Measurements from ENCODE around the gene ZNF544. TPM values are rescaled to one million over a fixed set of nuclear protein-coding genes. Genes with fewer than 3 reads are reported as not detected.

ZNF544 gene
- total RNA-seq, 1 experiment from 2014 or later: 50.5 TPM

DNA sequence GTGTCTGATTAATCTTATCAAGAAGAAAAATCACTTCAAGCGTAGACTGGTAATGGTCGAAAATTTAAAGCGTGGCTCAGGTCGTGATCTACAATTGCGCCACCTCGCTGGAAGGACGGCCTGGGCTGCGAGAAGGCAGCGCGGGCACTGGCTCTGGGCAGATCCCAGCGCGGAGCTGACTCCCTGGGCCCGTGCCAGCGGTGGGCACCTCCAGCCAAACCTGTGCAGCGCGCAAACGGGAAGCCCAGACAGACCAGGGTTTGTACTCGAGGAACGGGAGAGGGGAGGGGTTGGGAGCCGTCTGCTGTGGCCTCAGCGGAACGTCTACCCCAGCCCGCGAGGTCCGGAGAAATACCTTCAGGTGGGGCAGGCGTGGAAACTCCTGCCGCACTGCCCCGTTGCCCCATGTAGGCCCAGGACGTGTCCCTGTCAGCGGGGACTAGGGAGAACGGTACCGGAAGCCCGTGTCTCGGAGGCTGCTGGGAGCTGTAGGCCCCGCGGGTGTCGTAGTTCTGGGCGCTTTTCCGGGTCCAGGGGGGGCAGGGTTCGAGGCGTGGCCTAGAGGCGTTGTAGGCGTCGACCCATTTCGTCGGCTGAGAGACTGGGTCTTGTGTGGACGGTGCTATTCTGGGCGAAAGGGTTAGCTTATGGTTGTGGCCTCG, 24.8 kb upstream of the ZNF544 start:
- H3K27ac ChIP-seq (ENCODE audit: low read depth, low read length, poor library complexity, severe bottlenecking): no peak overlapping the region
- no peak overlapping the region for H3K4me3 ChIP-seq (ENCODE audit: low read depth, low read length, poor library complexity, severe bottlenecking)
- ChIA-PET POLR2A (ENCODE audit: low non-redundant PET) (no interaction called here), CTCF (no interaction called here)
- no peaks in the 10 kb centered on the region for H3K4me1 ChIP-seq (ENCODE audit: insufficient read depth, low read length, poor library complexity, severe bottlenecking)
- intact Hi-C loops (cut with micrococcal nuclease; ENCODE audit: unreplicated experiment): no loop called here
- H3K9me3 ChIP-seq (ENCODE audit: low read depth, low read length, poor library complexity, severe bottlenecking): peaks cover 76% of the 10 kb centered on the region
- TF ChIP-seq, protein P1, sequence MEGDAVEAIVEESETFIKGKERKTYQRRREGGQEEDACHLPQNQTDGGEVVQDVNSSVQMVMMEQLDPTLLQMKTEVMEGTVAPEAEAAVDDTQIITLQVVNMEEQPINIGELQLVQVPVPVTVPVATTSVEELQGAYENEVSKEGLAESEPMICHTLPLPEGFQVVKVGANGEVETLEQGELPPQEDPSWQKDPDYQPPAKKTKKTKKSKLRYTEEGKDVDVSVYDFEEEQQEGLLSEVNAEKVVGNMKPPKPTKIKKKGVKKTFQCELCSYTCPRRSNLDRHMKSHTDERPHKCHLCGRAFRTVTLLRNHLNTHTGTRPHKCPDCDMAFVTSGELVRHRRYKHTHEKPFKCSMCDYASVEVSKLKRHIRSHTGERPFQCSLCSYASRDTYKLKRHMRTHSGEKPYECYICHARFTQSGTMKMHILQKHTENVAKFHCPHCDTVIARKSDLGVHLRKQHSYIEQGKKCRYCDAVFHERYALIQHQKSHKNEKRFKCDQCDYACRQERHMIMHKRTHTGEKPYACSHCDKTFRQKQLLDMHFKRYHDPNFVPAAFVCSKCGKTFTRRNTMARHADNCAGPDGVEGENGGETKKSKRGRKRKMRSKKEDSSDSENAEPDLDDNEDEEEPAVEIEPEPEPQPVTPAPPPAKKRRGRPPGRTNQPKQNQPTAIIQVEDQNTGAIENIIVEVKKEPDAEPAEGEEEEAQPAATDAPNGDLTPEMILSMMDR (conservative IDR thresholded peaks at IDR 0.05; ENCODE audit: low read depth, low read length): no peak
- no peak for TF ChIP-seq EZH2 (IDR thresholded peaks at IDR 0.05; ENCODE audit: borderline replicate concordance, low read depth, low read length, poor library complexity, severe bottlenecking)
- peaks cover 29% of the 10 kb centered on the region for H3K36me3 ChIP-seq (ENCODE audit: insufficient read depth, low read length, poor library complexity, severe bottlenecking)
- H3K27me3 ChIP-seq (replicated peaks; ENCODE audit: insufficient read depth, low read depth, low read length, poor library complexity): no peaks in the 10 kb centered on the region
- no peak for DNase-seq (ENCODE audit: low spot score)
- BruUV-seq (replicated peaks): no TSS peak

DNA sequence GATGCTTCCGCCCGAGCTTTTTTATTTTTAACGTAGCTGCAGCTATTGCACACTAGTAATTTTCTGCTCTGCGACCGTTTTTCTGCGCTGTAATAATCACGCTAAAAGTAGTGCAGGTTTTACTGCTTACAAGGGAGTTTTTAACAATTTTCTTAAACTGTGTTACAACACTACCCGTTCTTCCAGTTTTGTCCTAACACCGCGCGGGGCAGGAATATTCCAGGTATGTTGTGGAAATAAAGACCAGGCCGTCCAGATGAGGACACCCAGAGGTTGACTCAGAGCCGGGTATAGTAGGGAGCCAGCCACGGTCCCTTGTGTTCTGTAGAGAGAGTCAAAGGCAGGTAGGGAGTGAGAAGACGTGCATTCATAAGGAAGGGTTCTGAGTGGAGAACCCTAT, 24.1 kb upstream of the ZNF544 start:
- Histone ChIP-seq H3K4me1 (ENCODE audit: insufficient read depth, low read length, poor library complexity, severe bottlenecking) (no peaks in the 10 kb centered on the region), H3K4me3 (ENCODE audit: low read depth, low read length, poor library complexity, severe bottlenecking) (no peak overlapping the region), H3K36me3 (ENCODE audit: insufficient read depth, low read length, poor library complexity, severe bottlenecking) (peaks cover 35% of the 10 kb centered on the region), H3K27me3 (replicated peaks; ENCODE audit: insufficient read depth, low read depth, low read length, poor library complexity) (no peaks in the 10 kb centered on the region), H3K27ac (ENCODE audit: low read depth, low read length, poor library complexity, severe bottlenecking) (no peak overlapping the region), H3K9me3 (ENCODE audit: low read depth, low read length, poor library complexity, severe bottlenecking) (peaks cover 78% of the 10 kb centered on the region)
- intact Hi-C loops (cut with micrococcal nuclease; ENCODE audit: unreplicated experiment): no loop called here
- no TSS peak for BruUV-seq (replicated peaks)
- ChIA-PET CTCF (no interaction called here), POLR2A (ENCODE audit: low non-redundant PET) (no interaction called here)
- TF ChIP-seq EZH2 (IDR thresholded peaks at IDR 0.05; ENCODE audit: borderline replicate concordance, low read depth, low read length, poor library complexity, severe bottlenecking): no peak
- TF ChIP-seq, protein P1 (conservative IDR thresholded peaks at IDR 0.05; ENCODE audit: low read depth, low read length): no peak
- DNase-seq (ENCODE audit: low spot score): no peak

DNA sequence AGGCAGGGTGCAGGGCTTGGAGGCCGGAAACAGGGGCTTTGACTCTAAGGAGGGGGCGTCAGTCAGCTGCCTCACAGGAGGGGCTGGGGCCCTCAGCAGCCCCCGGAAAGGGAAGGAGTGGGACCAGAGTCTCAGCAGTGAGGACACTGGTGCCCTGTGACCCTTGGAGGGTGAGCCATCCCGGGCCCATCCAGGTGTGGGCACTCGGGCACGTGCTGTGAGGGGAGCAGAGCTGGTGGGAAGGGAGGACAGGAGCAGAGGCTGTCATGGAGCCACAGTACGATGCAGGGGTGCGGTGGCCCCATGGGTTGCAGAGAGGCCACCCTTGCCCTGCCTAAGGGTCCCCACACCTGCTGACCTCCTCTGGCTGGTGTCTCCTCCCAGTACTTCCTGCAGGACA, 19.1 kb upstream of the ZNF544 start:
- Histone ChIP-seq H3K4me1 (ENCODE audit: insufficient read depth, low read length, poor library complexity, severe bottlenecking) (no peaks in the 10 kb centered on the region), H3K36me3 (ENCODE audit: insufficient read depth, low read length, poor library complexity, severe bottlenecking) (peaks cover 76% of the 10 kb centered on the region), H3K4me3 (ENCODE audit: low read depth, low read length, poor library complexity, severe bottlenecking) (no peak overlapping the region), H3K27ac (ENCODE audit: low read depth, low read length, poor library complexity, severe bottlenecking) (no peak overlapping the region), H3K27me3 (replicated peaks; ENCODE audit: insufficient read depth, low read depth, low read length, poor library complexity) (no peaks in the 10 kb centered on the region), H3K9me3 (ENCODE audit: low read depth, low read length, poor library complexity, severe bottlenecking) (peaks cover 76% of the 10 kb centered on the region)
- ChIA-PET CTCF (no interaction called here), POLR2A (ENCODE audit: low non-redundant PET) (no interaction called here)
- no peak for DNase-seq (ENCODE audit: low spot score)
- BruUV-seq (replicated peaks): no TSS peak
- TF ChIP-seq, protein P1 (conservative IDR thresholded peaks at IDR 0.05; ENCODE audit: low read depth, low read length): no peak
- no peak for TF ChIP-seq EZH2 (IDR thresholded peaks at IDR 0.05; ENCODE audit: borderline replicate concordance, low read depth, low read length, poor library complexity, severe bottlenecking)
- intact Hi-C loops (cut with micrococcal nuclease; ENCODE audit: unreplicated experiment): no loop called here
